Renal pelvis (tissue), 4 donors: ENCODE results near the gene GIN1. TPM values are rescaled to one million over a fixed set of nuclear protein-coding genes. Genes with fewer than 3 reads are reported as not detected.
A peak's percentile ranks its signal among the peaks of the same experiment; 100 is the strongest.

Experiments
- DNase-seq: peaks from one replicate; pipeline ENCODE4 v3.0.0-alpha.2; 2013
- polyA plus RNA-seq, 3 donors: library from polyadenylated mRNA; unstranded; fragments of 120-200 nt; gene quantifications; one replicate each; pipeline ENCODE4 v1.2.1, GENCODE V29; 2013; ENCODE audit not compliant: insufficient read length in 3 of 3

Gene GIN1
- polyA plus RNA-seq, 3 donors, result 10.4 to 14.2 (median 12.0) TPM

DNA sequence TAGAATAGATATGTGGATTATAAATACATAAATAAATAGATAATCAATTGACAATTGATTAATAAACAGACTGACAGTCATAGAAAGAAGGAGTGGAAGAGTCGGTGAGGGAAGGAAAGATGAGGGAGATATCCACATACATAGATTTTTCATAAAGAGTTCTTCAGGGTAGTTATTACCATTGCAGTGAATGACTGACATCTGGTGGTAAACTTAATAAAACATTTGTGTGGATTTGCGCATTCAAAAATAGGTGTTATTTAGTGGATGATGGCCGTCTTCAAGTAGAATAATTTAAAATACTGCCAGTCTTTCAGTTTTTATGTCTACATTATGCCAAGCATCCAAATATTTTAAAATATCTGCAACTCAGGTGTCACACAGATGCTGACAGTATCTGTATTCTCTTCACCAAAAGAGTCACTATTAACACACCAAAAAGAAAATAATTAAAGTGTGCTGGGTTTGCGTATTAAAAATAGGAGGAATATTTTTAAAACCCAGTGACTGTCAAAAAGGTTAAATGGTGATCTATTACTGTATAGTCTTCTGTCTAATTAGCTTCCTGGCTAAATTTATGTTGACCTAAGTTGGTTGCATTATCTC, 78.8 kb downstream of the GIN1 start:
- peak; percentile 19 for DNase-seq

DNA sequence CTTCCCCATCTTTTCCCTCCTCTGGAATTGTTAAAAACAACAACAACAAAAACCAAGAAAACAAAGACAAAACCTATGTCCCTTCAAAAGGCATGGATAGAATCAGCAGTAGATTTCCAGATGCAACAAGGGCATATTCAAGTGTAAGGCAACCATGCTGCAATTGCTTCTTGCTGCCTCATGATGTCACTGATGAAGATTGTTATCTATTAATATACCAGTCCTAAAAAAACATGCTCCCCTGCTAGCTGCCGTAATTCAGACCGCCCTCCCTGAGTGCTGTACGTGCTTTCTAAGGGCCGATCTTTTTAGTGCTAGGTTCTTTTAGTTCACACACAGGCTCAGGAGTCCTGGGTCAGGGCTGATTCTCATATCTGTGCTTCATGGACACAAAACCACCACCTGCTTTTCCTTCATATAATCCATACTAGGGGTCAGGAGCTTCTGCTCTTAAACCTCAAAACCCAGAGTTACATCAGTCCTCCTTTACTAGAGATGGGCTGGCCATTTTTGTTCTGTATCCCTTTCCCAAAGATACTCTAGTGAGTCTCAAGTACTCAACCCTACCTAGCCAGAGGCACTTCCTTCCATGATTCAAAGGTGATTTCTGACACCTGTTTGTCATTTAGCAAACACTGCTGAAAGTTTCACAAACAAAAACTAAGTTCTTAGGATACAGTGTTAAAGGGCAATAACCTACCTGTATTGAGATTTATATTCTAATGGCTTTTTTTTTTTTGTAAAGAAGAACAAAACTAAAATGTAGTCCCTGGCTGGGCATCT, 82.1 kb downstream of the GIN1 start:
- no peak for DNase-seq

DNA sequence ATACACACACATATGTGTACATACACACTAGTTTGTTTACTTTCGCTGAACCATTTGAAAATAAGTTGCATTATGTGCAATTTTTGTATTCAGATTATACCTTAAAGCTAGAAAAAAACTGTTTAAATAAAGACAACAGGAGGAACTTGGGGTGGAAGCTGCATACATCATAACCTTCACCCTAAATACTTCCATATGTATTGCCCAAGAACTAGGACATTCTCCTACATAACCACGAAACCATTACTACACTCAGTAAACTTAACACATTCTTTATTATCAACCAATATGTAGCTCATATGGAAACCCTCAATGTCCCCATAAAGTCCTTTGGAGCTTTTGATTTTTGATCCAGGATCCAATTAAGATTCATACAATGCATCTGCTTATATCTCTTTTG, 83.3 kb downstream of the GIN1 start:
- no peak for DNase-seq

Other genes with a start within 250 kb of the GIN1 start
- gene PPIP5K2, start 163 bp upstream of the GIN1 start, polyA plus RNA-seq, result 10 to 100 TPM; 70.6 to 91.6 (median 85.6) TPM
- gene MACIR, start 138.6 kb upstream of the GIN1 start, polyA plus RNA-seq, result 10 to 100 TPM; 19.9 to 22.5 (median 21.1) TPM